GM23338 (cell line): ENCODE data around the gene TMEM163.

Experiments
- CREB1 ChIP-seq: fragments of 250-450 bp; sonication (Bioruptor Pico); IDR thresholded peaks from 2 replicates; pipeline ENCODE4 v1.5.0; 2020; ENCODE audit warnings: low read depth, mild to moderate bottlenecking, moderate library complexity
- CTCF ChIP-seq, 2 experiments: fragments of 200-600 bp in 1 of 2; sonication (generic) in 1 of 2; conservative IDR thresholded peaks; 2 replicates each; pipeline versions ENCODE4 v1.5.1 to v1.6.1; 2016 to 2017; ENCODE audit warnings: antibody characterized with exemption in 2 of 2, low read depth in 2 of 2, mild to moderate bottlenecking in 2 of 2, moderate library complexity in 1 of 2
- EZH2 ChIP-seq: fragments of 200-600 bp; sonication (generic); IDR thresholded peaks from one replicate; pipeline ENCODE4 v1.8.0; 2017; ENCODE audit warnings: antibody characterized with exemption, mild to moderate bottlenecking, low read depth; ENCODE audit not compliant: unreplicated experiment
- EZH2phosphoT487 ChIP-seq: fragments of 200-600 bp; sonication (generic); IDR thresholded peaks from one replicate; pipeline ENCODE4 v1.8.1; 2018; ENCODE audit warnings: antibody characterized with exemption; ENCODE audit not compliant: unreplicated experiment
- JUNB ChIP-seq: IDR thresholded peaks from one replicate; pipeline ENCODE4 v1.6.1; 2016; ENCODE audit warnings: antibody characterized with exemption; ENCODE audit not compliant: unreplicated experiment
- POLR2AphosphoS5 ChIP-seq: IDR thresholded peaks from 2 replicates; pipeline ENCODE4 v1.6.1; 2016; ENCODE audit warnings: antibody characterized with exemption, low read depth
- REST ChIP-seq: IDR thresholded peaks from one replicate; pipeline ENCODE4 v1.6.1; 2018; ENCODE audit warnings: antibody characterized with exemption; ENCODE audit not compliant: unreplicated experiment
- STAT1 ChIP-seq: IDR thresholded peaks from one replicate; pipeline ENCODE4 v1.6.1; 2016; ENCODE audit warnings: antibody characterized with exemption; ENCODE audit not compliant: unreplicated experiment
- ZNF114 ChIP-seq: fragments of 250-450 bp; sonication (Bioruptor Pico); IDR thresholded peaks from 2 replicates; pipeline ENCODE4 v1.5.0; 2020; ENCODE audit warnings: mild to moderate bottlenecking, moderate library complexity
- ZNF462 ChIP-seq: fragments of 250-450 bp; sonication (Bioruptor Pico); IDR thresholded peaks from 2 replicates; pipeline ENCODE4 v1.5.0; 2020; ENCODE audit warnings: mild to moderate bottlenecking, moderate library complexity

GRCh38 chr2:134694411-134694810 lies 24.4 kb downstream of the TMEM163 start:
- TF ChIP-seq CTCF (conservative IDR thresholded peaks at IDR 0.05; ENCODE audit: low read depth in 2 of 2) (no peak), EZH2 (no peak), POLR2AphosphoS5 (no peak), REST (no peak), ZNF462 (no peak), EZH2phosphoT487 (no peak), CREB1 (CRISPR knock-in tag) (no peak), JUNB (no peak), ZNF114 (CRISPR knock-in tag) (no peak), STAT1 (no peak)
